Right hindlimb (tissue), 1 donor: ENCODE data around the gene FOCAD.

Experiments used
- DNase-seq: peaks from one replicate; pipeline ENCODE4 v3.0.0-alpha.2; 2018

The FOCAD gene

GRCh38 chr9:21023861-21024260 lies 339.8 kb downstream of the FOCAD start:
- DNase-seq: no peak

GRCh38 chr9:21027295-21027694 lies 343.2 kb downstream of the FOCAD start:
- DNase-seq: no peak

GRCh38 chr9:21028466-21028865 lies 344.4 kb downstream of the FOCAD start:
- DNase-seq: no peak

- DNase-seq: no peak
These were observed 345.6 kb downstream of the FOCAD start for GRCh38 chr9:21029661-21030060.

GRCh38 chr9:21030389-21031035 lies 346.5 kb downstream of the FOCAD start:
- no peak for DNase-seq

- DNase-seq: peak; percentile 57
These were observed 347.2 kb downstream of the FOCAD start, which contains the start of gene HACD4 for GRCh38 chr9:21031091-21031807. HACD4 (minus strand) TSS chr9:21031640; CDS start chr9:21031590, 50 bp downstream.

- no peak for DNase-seq
These were observed 347.7 kb downstream of the FOCAD start for GRCh38 chr9:21031808-21032183.

GRCh38 chr9:21037278-21037677 lies 353.2 kb downstream of the FOCAD start:
- DNase-seq: no peak

- no peak for DNase-seq
These were observed 355.2 kb downstream of the FOCAD start for GRCh38 chr9:21039302-21039701.

GRCh38 chr9:21042466-21042865 lies 358.4 kb downstream of the FOCAD start:
- no peak for DNase-seq

GRCh38 chr9:21043841-21044240 lies 359.8 kb downstream of the FOCAD start:
- DNase-seq: no peak
